Activated T-helper 17 cell treated with anti-CD3 and anti-CD28 coated beads, Interleukin-2, amount 50 U/mL, for 72 hours (primary cell): ENCODE measurements around the gene SSH2. TPM values are rescaled to one million over a fixed set of nuclear protein-coding genes. Genes with fewer than 3 reads are reported as not detected.
A peak's percentile ranks its signal among the peaks of the same experiment; 100 is the strongest.

Source experiments
- ATAC-seq: fragments of 150-1000 bp; cut with Tn5 transposase; replicated peaks from 2 replicates; pipeline ENCODE4 v1.10.0; 2021; ENCODE audit warnings: mild to moderate bottlenecking, moderate library complexity
- H3K27ac Mint-ChIP-seq: one replicate; pipeline ENCODE4 v1.8.0; 2022; ENCODE audit warnings: mixed read lengths
- H3K27me3 Mint-ChIP-seq: one replicate; pipeline ENCODE4 v1.8.0; 2022; ENCODE audit warnings: mixed read lengths
- H3K36me3 Mint-ChIP-seq: one replicate; pipeline ENCODE4 v1.8.0; 2022; ENCODE audit warnings: low read depth, mild to moderate bottlenecking, mixed read lengths
- H3K4me1 Mint-ChIP-seq: one replicate; pipeline ENCODE4 v1.8.0; 2022; ENCODE audit warnings: mixed read lengths
- H3K4me3 Mint-ChIP-seq: one replicate; pipeline ENCODE4 v1.8.0; 2022; ENCODE audit warnings: mild to moderate bottlenecking, mixed read lengths
- H3K9me3 Mint-ChIP-seq: one replicate; pipeline ENCODE4 v1.8.0; 2022; ENCODE audit warnings: mixed read lengths
- total RNA-seq, 2 donors: library from RNA; stranded (reverse); gene quantifications; one replicate each; pipeline ENCODE4 v1.2.3, GENCODE V29; 2022

The SSH2 gene
- total RNA-seq, 2 donors from 2014 or later, result 49.7 to 50.0 TPM

DNA sequence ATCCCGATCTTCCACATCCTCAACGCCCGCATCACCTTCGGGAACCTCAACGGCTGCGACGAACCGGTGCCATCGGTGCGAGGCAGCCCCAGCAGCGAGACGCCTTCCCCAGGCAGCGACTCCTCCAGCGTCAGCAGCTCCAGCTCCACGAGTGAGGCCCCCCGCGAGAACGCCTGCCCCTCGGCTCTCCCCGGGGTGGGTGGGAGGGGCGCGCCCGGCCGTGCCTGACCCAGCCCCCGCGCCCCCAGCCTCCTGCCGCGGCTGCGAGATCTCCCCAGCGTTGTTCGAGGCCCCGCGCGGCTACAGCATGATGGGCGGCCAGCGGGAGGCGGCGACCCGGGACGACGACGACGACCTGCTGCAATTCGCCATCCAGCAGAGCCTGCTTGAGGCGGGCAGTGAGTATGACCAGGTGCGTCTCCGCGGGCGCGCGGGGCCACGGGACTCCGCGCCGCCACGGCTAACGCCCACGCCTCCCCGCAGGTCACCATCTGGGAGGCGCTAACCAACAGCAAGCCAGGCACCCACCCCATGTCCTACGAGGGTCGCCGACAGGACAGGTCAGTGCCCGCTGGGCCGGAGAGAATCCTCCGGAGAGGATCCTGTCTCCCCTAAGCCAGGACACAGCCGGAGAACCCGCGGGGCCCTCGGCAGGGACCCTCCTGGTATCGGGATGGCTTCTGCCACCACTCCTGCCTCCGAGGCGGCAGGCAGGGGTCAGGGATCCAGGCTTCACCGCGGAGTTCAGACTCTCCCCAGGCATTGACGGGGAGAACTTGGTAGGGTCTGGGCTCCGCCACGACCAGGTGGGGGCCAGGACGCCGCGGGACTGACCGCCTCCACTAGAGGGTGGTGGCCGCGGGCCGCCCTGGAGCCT, 317.4 kb downstream of the SSH2 start:
- H3K4me1 Mint-ChIP-seq, result peaks cover 23% of the 10 kb centered on the region
- no peaks in the 10 kb centered on the region for H3K27me3 Mint-ChIP-seq
- no peak for ATAC-seq
- H3K4me3 Mint-ChIP-seq, result no peak overlapping the region
- no peak overlapping the region for H3K27ac Mint-ChIP-seq
- H3K9me3 Mint-ChIP-seq, result no peaks in the 10 kb centered on the region
- H3K36me3 Mint-ChIP-seq, result no peaks in the 10 kb centered on the region

- Mint-ChIP-seq H3K27ac (no peak overlapping the region), H3K27me3 (no peaks in the 10 kb centered on the region), H3K36me3 (no peaks in the 10 kb centered on the region), H3K4me3 (no peak overlapping the region), H3K9me3 (no peaks in the 10 kb centered on the region), H3K4me1 (peaks cover 20% of the 10 kb centered on the region)
- no peak for ATAC-seq
Observed at GRCh38 chr17:29612094-29612403, 318.0 kb downstream of the SSH2 start.

DNA sequence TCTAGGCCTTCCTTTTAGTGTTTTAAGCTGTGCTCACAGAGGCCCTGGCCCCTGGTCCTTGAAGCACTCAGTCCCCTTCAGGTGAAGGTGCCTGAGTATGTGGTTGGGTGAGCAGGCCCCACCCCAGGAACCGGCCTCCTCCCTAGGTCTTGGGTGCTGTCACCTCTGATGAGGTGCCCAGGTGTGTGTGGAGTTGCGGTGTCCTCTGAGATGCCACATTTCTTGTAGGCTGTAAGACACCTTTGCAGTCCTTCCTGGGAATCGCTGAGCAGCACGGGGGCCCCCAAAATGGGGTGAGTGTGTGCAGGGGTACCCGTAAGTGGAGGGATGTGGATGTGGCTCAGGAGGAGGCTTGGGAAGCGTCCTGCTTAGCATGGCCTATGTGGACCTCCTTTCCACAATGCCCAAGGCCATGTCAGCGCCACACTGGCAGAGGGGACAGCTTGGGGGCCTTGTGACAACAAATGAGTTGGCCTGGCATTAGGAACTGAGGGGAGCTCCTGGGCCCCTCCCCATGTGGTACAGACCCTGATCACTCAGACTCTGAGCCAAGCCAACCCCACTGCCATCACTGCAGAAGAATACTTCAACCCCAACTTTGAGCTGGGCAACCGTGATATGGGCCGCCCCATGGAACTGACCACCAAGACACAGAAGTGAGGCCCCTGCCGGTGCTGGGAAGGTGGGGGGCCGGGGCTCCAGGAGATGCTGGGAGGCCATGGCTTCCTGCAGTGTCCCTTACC, 318.5 kb downstream of the SSH2 start:
- Mint-ChIP-seq H3K4me3 (no peak overlapping the region), H3K27me3 (no peaks in the 10 kb centered on the region), H3K36me3 (no peaks in the 10 kb centered on the region), H3K9me3 (no peaks in the 10 kb centered on the region), H3K27ac (no peak overlapping the region), H3K4me1 (peaks cover 15% of the 10 kb centered on the region)
- ATAC-seq, result no peak

GRCh38 chr17:29610395-29610794, 319.6 kb downstream of the SSH2 start:
- Mint-ChIP-seq H3K27ac (no peak overlapping the region), H3K27me3 (no peaks in the 10 kb centered on the region), H3K36me3 (no peaks in the 10 kb centered on the region), H3K9me3 (no peaks in the 10 kb centered on the region), H3K4me1 (peaks cover 8% of the 10 kb centered on the region), H3K4me3 (no peak overlapping the region)
- no peak for ATAC-seq

GRCh38 chr17:29608986-29609385, 321.0 kb downstream of the SSH2 start:
- H3K4me3 Mint-ChIP-seq, result no peak overlapping the region
- no peak for ATAC-seq
- no peaks in the 10 kb centered on the region for H3K4me1 Mint-ChIP-seq
- H3K27ac Mint-ChIP-seq, result no peak overlapping the region
- no peaks in the 10 kb centered on the region for H3K36me3 Mint-ChIP-seq
- no peaks in the 10 kb centered on the region for H3K27me3 Mint-ChIP-seq
- H3K9me3 Mint-ChIP-seq, result no peaks in the 10 kb centered on the region

GRCh38 chr17:29607557-29608195, 322.4 kb downstream of the SSH2 start:
- Mint-ChIP-seq H3K27ac (no peak overlapping the region), H3K27me3 (no peaks in the 10 kb centered on the region), H3K9me3 (no peaks in the 10 kb centered on the region), H3K4me1 (no peaks in the 10 kb centered on the region), H3K4me3 (no peak overlapping the region), H3K36me3 (no peaks in the 10 kb centered on the region)
- no peak for ATAC-seq

- H3K4me3 Mint-ChIP-seq, result no peak overlapping the region
- H3K27ac Mint-ChIP-seq, result no peak overlapping the region
- no peaks in the 10 kb centered on the region for H3K9me3 Mint-ChIP-seq
- no peaks in the 10 kb centered on the region for H3K36me3 Mint-ChIP-seq
- no peaks in the 10 kb centered on the region for H3K27me3 Mint-ChIP-seq
- no peak for ATAC-seq
- H3K4me1 Mint-ChIP-seq, result no peaks in the 10 kb centered on the region
Observed at GRCh38 chr17:29603109-29603674, 326.8 kb downstream of the SSH2 start.

GRCh38 chr17:29597361-29598172, 332.5 kb downstream of the SSH2 start:
- Mint-ChIP-seq H3K27me3 (no peaks in the 10 kb centered on the region), H3K9me3 (no peaks in the 10 kb centered on the region), H3K36me3 (no peaks in the 10 kb centered on the region), H3K4me1 (no peaks in the 10 kb centered on the region), H3K27ac (no peak overlapping the region), H3K4me3 (no peak overlapping the region)
- no peak for ATAC-seq

GRCh38 chr17:29596811-29597210, 333.2 kb downstream of the SSH2 start:
- Mint-ChIP-seq H3K4me3 (no peak overlapping the region), H3K36me3 (no peaks in the 10 kb centered on the region), H3K27me3 (no peaks in the 10 kb centered on the region), H3K9me3 (no peaks in the 10 kb centered on the region), H3K4me1 (no peaks in the 10 kb centered on the region), H3K27ac (no peak overlapping the region)
- no peak for ATAC-seq

- no peaks in the 10 kb centered on the region for H3K9me3 Mint-ChIP-seq
- H3K4me3 Mint-ChIP-seq, result no peak overlapping the region
- H3K27me3 Mint-ChIP-seq, result no peaks in the 10 kb centered on the region
Observed at GRCh38 chr17:29595943-29596774, 333.9 kb downstream of the SSH2 start.

GRCh38 chr17:29595107-29595942, 334.7 kb downstream of the SSH2 start:
- no peak overlapping the region for H3K27ac Mint-ChIP-seq
- H3K4me3 Mint-ChIP-seq, result peak overlapping the region; percentile 71
- H3K9me3 Mint-ChIP-seq, result no peaks in the 10 kb centered on the region
- no peaks in the 10 kb centered on the region for H3K4me1 Mint-ChIP-seq
- no peaks in the 10 kb centered on the region for H3K36me3 Mint-ChIP-seq
- no peak for ATAC-seq
- H3K27me3 Mint-ChIP-seq, result no peaks in the 10 kb centered on the region

More at GRCh38 chr17:29595943-29596774, 333.9 kb downstream of the SSH2 start:
- no peak for ATAC-seq
- Mint-ChIP-seq H3K27ac (no peak overlapping the region), H3K4me1 (no peaks in the 10 kb centered on the region), H3K36me3 (no peaks in the 10 kb centered on the region)

DNA sequence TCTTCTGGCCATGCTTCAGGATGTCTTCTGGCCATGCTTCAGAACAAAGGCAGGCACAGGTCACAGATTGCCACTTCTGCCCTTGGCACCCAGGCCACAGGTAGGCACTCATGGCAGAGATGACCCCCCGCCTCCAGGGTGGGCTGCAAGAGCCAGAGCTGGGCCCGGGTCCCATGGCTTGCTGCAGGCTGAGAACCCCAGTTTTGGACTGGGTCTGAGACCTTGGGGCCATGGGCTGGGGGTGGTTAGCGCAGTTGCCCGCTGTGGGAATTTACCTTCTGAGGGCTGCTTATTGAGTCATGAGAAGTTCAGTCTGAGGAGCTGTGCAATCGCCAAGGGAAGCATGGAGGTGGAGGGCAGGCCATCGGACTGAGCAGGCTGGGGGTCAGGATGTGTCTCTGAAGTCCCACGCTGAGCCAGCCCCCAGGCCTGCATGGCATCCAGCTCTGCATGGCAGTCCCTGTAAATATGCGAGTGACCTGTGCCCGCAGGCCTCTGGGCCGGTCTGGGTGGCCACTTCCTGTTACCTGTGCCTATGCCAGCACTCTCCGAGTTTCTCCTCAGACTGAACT, 335.4 kb downstream of the SSH2 start:
- H3K4me1 Mint-ChIP-seq, result no peaks in the 10 kb centered on the region
- H3K4me3 Mint-ChIP-seq, result peak overlapping the region; percentile 71
- no peaks in the 10 kb centered on the region for H3K9me3 Mint-ChIP-seq
- H3K36me3 Mint-ChIP-seq, result no peaks in the 10 kb centered on the region
- no peak overlapping the region for H3K27ac Mint-ChIP-seq
- no peaks in the 10 kb centered on the region for H3K27me3 Mint-ChIP-seq
- no peak for ATAC-seq
